ENCODE results near the gene USHBP1.

USHBP1 gene, protein sequence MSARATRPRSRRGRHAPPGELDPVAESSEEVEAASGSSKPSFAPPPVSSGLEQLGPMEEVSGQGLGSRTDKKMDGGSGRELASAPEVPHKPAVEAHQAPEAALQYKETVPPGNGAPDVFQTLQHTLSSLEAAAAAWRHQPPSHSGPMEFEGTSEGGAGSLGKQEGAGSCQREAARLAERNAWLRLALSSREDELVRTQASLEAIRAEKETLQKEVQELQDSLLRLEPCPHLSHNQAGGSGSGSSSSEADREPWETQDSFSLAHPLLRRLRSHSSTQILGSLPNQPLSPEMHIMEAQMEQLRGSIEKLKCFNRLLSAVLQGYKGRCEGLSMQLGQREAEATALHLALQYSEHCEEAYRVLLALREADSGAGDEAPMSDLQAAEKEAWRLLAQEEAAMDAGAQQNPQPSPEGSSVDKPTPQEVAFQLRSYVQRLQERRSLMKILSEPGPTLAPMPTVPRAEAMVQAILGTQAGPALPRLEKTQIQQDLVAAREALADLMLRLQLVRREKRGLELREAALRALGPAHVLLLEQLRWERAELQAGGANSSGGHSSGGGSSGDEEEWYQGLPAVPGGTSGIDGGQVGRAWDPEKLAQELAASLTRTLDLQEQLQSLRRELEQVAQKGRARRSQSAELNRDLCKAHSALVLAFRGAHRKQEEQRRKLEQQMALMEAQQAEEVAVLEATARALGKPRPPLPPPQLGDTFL

DNA sequence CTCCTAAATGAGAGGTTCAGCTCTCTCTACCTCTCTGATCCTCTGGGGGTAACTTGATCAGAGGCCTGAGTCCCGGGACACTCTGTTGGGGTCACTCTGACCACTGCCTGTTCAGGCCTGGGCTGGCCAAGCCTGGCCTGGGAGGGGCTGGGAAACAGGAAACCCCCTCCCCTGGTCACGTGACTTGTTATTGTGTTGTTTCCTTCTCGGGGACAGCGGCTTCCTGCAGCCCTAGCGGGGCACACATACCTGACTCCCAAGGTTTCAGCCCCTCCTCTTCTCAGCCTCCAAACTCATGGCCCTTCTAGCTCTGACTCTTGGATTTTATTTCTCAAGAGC, at the start of gene USHBP1:
TSS of gene USHBP1 (minus strand) at position 105 of the 339 bp plus-strand sequence. CDS start 446 bp downstream, outside the sequence.
- CTCF ChIA-PET: interaction anchor here (1.2 to 2.4 kb wide), 3 partner anchors 17 to 274 kb away, joined by 3 to 15 read pairs (median 4); partner anchors contain the start of gene ANKLE1
- peak; percentile 39 for DNase-seq
- H3K27ac Mint-ChIP-seq: peak within 1 kb of the TSS; percentile 84
- H3K36me3 Mint-ChIP-seq: peaks cover 3% of the 10 kb centered on the region
- peaks cover 42% of the 10 kb centered on the region for H3K4me1 Mint-ChIP-seq
- no peak within 1 kb of the TSS for H3K4me3 Mint-ChIP-seq
- H3K9me3 Mint-ChIP-seq: no peaks in the 10 kb centered on the region
- H3K27me3 Mint-ChIP-seq: peaks cover 9% of the 10 kb centered on the region

DNA sequence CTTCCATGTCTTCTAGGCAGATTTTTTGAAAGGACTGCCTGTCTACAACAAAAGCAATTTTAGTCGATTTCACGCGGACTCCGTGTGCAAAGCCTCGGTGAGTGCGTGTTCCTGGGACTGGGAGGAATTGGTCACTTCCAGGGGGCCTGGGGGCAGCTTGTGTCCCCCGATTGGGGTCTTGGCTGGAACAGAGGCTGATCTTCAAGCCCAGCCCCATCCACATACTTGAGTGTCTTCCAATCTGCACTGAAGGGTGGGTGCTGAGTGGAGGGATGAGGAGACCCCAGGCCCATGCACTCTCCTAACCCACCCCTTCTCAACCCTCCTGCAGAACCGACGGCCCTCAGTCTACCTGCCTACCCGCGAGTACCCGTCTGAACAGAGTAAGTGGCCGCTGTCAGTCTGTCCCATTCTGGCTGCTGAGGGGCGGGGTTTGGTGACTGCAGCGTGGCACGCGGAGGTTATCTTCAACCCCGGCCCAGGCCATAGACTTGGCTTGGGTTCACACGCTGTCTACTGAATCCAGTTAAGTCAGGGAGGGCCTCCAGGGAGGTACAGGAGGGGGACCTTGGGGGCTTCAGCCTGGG, 49.6 kb upstream of the USHBP1 start:
- CTCF ChIA-PET: no interaction called here
- Mint-ChIP-seq H3K4me3 (no peak overlapping the region), H3K27ac (no peak overlapping the region), H3K27me3 (no peaks in the 10 kb centered on the region), H3K36me3 (peaks cover 24% of the 10 kb centered on the region), H3K9me3 (no peaks in the 10 kb centered on the region), H3K4me1 (peaks cover 30% of the 10 kb centered on the region)
- DNase-seq: no peak

DNA sequence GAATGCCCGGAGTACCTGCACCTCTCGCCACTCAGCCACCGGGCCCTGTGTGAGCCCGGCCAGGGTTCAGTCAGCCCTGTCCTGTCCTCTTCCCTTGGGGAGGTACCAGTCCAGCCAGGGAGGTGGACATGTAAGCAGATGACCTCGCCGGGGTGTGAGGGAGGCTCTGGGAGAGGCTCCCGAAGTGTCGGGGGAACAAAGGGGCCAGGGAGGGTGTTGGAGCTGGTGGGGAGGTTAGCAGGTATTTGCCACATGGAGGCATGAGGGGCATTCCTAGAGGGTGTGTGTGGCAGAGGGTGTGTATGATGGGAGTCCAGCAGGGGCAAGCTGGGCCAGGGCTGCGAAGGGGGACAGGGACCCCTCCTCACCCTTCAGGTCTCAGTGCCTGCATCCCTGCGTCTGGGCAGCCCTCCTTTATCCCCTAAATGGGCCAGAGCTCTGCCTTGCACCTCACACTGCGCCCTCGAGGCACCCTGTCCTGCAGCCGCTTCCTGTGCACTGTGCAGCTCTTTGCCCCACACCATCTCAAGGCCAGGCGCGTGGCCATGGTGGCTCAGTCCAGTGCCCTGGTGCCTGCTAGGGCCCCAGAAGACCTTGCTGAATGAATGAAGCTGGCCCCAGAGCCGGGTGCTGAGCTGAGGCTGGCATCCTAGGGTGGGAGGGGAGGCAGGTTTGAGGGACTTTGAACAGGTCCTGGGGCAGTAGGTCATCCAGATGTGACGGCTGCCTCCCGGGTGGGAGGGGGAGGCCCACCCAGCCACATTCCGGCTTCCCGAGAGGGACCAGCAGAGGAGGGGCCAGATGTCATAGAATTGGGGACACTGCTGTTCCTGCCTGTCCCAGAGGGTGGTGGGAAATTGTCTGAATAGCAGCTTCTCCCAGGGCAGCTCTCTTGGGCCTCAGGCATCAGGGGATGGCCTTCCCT, 47.9 kb upstream of the USHBP1 start:
- H3K4me3 Mint-ChIP-seq: no peak overlapping the region
- H3K27me3 Mint-ChIP-seq: no peaks in the 10 kb centered on the region
- no peaks in the 10 kb centered on the region for H3K9me3 Mint-ChIP-seq
- no peak overlapping the region for H3K27ac Mint-ChIP-seq
- H3K4me1 Mint-ChIP-seq: peaks cover 39% of the 10 kb centered on the region
- peaks cover 26% of the 10 kb centered on the region for H3K36me3 Mint-ChIP-seq
- CTCF ChIA-PET: no interaction called here
- DNase-seq: no peak

- H3K9me3 Mint-ChIP-seq: no peaks in the 10 kb centered on the region
- peak overlapping the region; percentile 65 for H3K27ac Mint-ChIP-seq
- CTCF ChIA-PET: no interaction called here
Observed at GRCh38 chr19:17311455-17312188, 47.1 kb upstream of the USHBP1 start.

DNA sequence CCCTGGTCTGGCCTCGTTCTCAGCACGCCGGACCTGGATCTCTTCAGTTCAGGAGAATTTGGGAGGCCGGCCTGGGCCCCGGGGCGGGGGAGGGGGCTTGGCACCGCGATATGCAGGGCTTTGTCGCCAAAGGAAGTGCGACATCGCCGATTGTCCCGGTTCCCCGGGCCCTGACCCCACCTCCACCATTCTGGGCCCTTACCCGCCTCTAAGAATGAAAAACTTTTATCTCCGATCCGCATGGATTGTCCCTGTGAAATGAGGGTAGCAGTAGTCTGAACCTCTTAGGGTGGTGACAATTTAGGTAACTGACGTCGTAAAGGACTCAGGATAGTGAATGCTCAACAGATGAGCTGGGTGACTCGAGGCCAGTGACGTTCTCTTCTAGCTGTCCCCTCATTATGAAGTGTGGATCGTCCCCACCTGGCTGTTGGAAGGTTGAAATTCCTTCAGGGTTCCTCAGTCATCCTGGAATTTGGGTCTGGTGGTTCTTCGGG, 45.5 kb upstream of the USHBP1 start:
- Mint-ChIP-seq H3K9me3 (no peaks in the 10 kb centered on the region), H3K27me3 (no peaks in the 10 kb centered on the region), H3K4me3 (peak overlapping the region; percentile 99), H3K4me1 (peaks cover 54% of the 10 kb centered on the region), H3K36me3 (peaks cover 19% of the 10 kb centered on the region), H3K27ac (peak overlapping the region; percentile 96)
- no peak for DNase-seq
- CTCF ChIA-PET: interaction anchor here (1.0 kb wide), 1 partner anchor 27 kb away, joined by 5 read pairs; no protein-coding TSS in a partner anchor

More at GRCh38 chr19:17311455-17312188, 47.1 kb upstream of the USHBP1 start:
- H3K4me3 Mint-ChIP-seq: peak overlapping the region; percentile 26
- H3K36me3 Mint-ChIP-seq: peaks cover 26% of the 10 kb centered on the region
- DNase-seq: no peak
- no peaks in the 10 kb centered on the region for H3K27me3 Mint-ChIP-seq
- peaks cover 46% of the 10 kb centered on the region for H3K4me1 Mint-ChIP-seq

DNA sequence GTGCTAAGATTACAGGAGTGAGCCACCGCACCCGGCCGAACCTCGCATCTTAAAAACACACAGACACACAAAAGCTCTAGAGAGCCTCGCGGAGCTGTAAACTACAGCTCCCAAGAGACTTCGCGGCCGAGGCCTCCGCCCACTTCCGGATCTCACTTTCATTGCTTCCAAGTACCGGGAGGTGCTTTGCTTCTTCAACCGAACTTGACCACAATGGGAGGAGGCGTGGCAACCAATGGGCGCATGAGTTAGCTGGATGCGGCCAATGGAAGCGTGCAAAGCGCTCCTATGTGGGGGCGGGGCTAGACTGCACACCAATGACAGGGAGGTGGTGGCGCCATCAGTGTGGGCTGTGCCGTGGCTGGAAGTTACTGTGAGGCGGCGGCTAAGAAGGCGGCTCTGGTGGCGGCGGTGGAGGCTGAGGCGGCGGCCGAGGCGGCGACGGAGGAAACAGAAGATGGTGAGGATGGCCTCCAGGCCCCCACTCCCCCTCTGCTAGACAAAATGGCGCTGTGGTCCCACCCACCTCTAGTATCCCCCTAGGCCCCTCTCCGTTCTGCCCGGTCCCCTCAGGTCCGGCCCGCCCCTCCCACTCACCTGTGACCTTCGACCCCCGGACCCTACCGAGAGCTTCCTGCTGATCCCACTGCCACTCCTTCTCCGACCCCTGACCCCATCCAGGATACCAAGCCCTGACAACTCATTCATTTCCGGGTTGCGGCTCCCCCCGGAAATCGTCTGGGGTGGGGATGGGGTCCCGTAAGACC, 44.8 kb upstream of the USHBP1 start, which contains the start of gene DDA1:
TSS of gene DDA1 (plus strand) at position 366 of the 767 bp plus-strand sequence. CDS start at position 458, 92 bp downstream.
- no peaks in the 10 kb centered on the region for H3K27me3 Mint-ChIP-seq
- peaks cover 60% of the 10 kb centered on the region for H3K4me1 Mint-ChIP-seq
- DNase-seq: peak; percentile 100
- peak within 1 kb of the TSS; percentile 99 for H3K4me3 Mint-ChIP-seq
- peak within 1 kb of the TSS; percentile 96 for H3K27ac Mint-ChIP-seq
- CTCF ChIA-PET: interaction anchor here (0.6 to 3.4 kb wide), 6 partner anchors 16 to 77 kb away, joined by 3 to 12 read pairs (median 5); no protein-coding TSS in a partner anchor
- H3K36me3 Mint-ChIP-seq: peaks cover 19% of the 10 kb centered on the region
- no peaks in the 10 kb centered on the region for H3K9me3 Mint-ChIP-seq

DNA sequence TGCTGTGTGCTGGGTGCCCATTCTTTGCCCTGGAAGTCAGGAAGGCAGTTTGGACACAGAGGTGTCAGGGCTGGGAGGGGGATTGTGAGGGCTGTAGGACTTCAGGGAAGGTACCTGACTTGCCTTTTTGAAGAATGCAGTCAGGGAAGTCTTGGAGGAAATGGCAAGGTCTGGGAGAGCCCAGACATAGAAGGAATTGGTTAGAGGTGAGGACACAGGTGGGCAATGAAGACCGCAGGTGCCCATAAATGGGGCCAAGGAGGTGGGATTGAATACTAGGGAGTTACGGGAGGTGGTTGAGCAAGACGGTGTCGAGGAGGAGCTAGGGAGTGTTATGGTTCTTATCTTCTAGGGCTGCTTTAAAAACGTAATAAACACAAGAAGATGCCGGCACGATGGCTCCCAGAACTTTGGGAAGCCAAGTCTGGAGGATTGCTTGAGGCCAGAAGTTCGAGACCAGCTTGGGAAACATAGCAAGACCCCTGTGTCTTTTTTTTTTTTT, 43.4 kb upstream of the USHBP1 start:
- DNase-seq: no peak
- peak overlapping the region; percentile 89 for H3K4me3 Mint-ChIP-seq
- CTCF ChIA-PET: interaction anchor here (3.4 kb wide), 1 partner anchor 78 kb away, joined by 12 read pairs; no protein-coding TSS in a partner anchor
- H3K4me1 Mint-ChIP-seq: peaks cover 68% of the 10 kb centered on the region
- H3K36me3 Mint-ChIP-seq: peaks cover 13% of the 10 kb centered on the region
- H3K9me3 Mint-ChIP-seq: no peaks in the 10 kb centered on the region
- H3K27ac Mint-ChIP-seq: peak overlapping the region; percentile 50
- H3K27me3 Mint-ChIP-seq: no peaks in the 10 kb centered on the region

DNA sequence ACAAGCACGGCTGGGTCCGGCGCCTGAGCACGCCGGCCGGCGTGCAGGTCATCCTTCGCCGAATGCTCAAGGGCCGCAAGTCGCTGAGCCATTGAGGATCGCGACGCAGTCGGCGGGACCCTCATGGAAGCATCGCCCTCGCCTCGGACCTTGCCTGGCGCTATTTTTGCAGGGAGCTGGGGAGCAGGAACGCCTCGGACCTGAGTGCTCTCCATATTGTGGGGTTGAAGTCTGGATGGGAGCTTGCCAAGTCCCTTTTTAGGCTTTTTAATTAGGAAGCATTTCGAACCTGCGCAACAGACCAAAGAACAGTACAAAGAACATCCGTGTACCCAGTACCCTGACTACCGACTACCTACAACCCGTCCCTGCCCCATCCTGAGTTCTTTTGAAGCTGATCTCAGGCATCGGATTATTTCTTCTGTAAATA, 41.8 kb upstream of the USHBP1 start:
- H3K4me3 Mint-ChIP-seq: peak overlapping the region; percentile 89
- H3K27me3 Mint-ChIP-seq: no peaks in the 10 kb centered on the region
- peak overlapping the region; percentile 85 for H3K27ac Mint-ChIP-seq
- peaks cover 72% of the 10 kb centered on the region for H3K4me1 Mint-ChIP-seq
- H3K36me3 Mint-ChIP-seq: peaks cover 7% of the 10 kb centered on the region
- CTCF ChIA-PET: interaction anchor here (0.6 to 3.4 kb wide), 4 partner anchors 13 to 80 kb away, joined by 3 to 12 read pairs (median 4); no protein-coding TSS in a partner anchor
- DNase-seq: no peak
- H3K9me3 Mint-ChIP-seq: no peaks in the 10 kb centered on the region

DNA sequence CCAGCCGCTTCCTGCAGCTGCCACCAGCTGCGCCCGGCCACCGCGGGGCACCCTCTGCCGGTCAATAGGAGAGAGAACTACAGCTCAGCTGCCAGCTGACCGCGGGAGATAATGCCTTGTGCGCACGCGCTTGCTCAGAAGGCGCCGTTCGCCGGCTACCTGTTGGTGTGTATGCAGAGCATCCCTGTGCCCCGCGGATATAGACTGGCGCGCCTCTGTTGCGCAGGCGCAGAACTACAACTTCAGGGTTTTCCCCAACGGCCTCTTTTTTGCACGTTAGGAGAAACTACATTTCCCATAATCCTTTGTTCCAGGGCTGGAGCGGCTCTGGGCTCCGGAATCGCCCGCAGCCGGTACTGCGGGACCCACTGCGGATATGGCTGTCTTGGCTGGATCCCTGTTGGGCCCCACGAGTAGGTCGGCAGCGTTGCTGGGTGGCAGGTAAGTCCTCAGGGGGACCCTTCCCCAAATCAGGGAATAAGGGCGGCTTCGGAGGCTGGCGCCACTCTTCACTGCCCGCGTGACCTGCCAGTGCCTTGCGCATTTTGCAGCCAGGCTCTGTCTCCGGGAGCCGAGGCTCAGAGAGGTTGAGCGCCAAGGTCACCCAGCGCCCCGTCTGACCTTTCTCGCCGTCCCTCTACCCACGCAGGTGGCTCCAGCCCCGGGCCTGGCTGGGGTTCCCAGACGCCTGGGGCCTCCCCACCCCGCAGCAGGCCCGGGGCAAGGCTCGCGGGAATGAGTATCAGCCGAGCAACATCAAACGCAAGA, 41.2 kb upstream of the USHBP1 start, which contains the start of gene MRPL34:
TSS of gene MRPL34 (plus strand) at position 356 of the 768 bp plus-strand sequence. CDS start at position 377, 21 bp downstream.
- Mint-ChIP-seq H3K9me3 (no peaks in the 10 kb centered on the region), H3K4me1 (peaks cover 67% of the 10 kb centered on the region), H3K27ac (peak within 1 kb of the TSS; percentile 85), H3K27me3 (no peaks in the 10 kb centered on the region), H3K36me3 (peaks cover 7% of the 10 kb centered on the region), H3K4me3 (peak within 1 kb of the TSS; percentile 89)
- CTCF ChIA-PET: interaction anchor here (0.6 to 1.3 kb wide), 5 partner anchors 12 to 70 kb away, joined by 3 to 13 read pairs (median 4); no protein-coding TSS in a partner anchor
- DNase-seq: peak; percentile 97

DNA sequence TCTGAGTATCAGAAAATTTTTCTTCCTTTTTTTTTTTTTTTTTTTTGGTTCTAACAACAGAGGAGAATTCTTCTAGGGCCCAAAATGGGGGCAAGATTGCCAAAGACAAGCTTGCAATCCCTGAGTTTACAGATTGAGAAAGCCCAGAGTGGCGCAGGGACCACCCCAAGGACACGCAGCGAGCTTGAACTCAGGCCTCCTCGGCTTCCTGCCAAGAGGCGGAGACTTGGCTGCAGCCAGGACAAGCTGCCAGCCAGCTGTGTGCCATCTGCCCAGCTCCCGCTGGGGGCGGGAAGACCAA, 40.6 kb upstream of the USHBP1 start:
- DNase-seq: no peak
- Mint-ChIP-seq H3K27ac (peak overlapping the region; percentile 85), H3K36me3 (peaks cover 7% of the 10 kb centered on the region), H3K4me1 (peaks cover 62% of the 10 kb centered on the region), H3K4me3 (peak overlapping the region; percentile 89), H3K9me3 (no peaks in the 10 kb centered on the region), H3K27me3 (no peaks in the 10 kb centered on the region)
- CTCF ChIA-PET: interaction anchor here (0.6 to 1.3 kb wide), 5 partner anchors 12 to 69 kb away, joined by 3 to 13 read pairs (median 4); no protein-coding TSS in a partner anchor
